ENCODE results near the gene RBM19.

GRCh38 chr12:113837084-113837483, 129.0 kb downstream of the RBM19 start:
- TF ChIP-seq CTCF (conservative IDR thresholded peaks at IDR 0.05) (no peak), ZFX (IDR thresholded peaks at IDR 0.05) (no peak)
